K562 (cell line): ENCODE results near the gene TMEM214. TPM values are rescaled to one million over a fixed set of nuclear protein-coding genes. Genes with fewer than 3 reads are reported as not detected.

Experiments used
- ATF7 ChIP-seq: fragments of 450-650 bp; IDR thresholded peaks from 2 replicates; pipeline ENCODE4 v1.7.1; 2014; ENCODE audit warnings: mild to moderate bottlenecking, moderate library complexity
- CBX3 ChIP-seq, 2 experiments: IDR thresholded peaks; 1 replicate in 1 of 2; 2 replicates in 1 of 2; pipeline ENCODE4 v1.6.1; 2012; ENCODE audit warnings: inconsistent platforms in 2 of 2, low read length in 2 of 2, borderline replicate concordance in 1 of 2, control low read depth in 1 of 2
- CC2D1A ChIP-seq: fragments of 450-650 bp; IDR thresholded peaks from 2 replicates; pipeline ENCODE4 v1.6.1; 2017; ENCODE audit warnings: mild to moderate bottlenecking
- CHD4 ChIP-seq: fragments of 200-600 bp; sonication (generic); IDR thresholded peaks from 3 replicates; pipeline ENCODE4 v1.6.1; 2012; ENCODE audit warnings: low read depth, mild to moderate bottlenecking, mixed read lengths, low read length, inconsistent platforms; ENCODE audit not compliant: insufficient read depth, insufficient replicate concordance, poor library complexity, severe bottlenecking
- ESRRA ChIP-seq: fragments of 450-650 bp; IDR thresholded peaks from 2 replicates; pipeline ENCODE4 v1.6.1; 2014; ENCODE audit warnings: low read depth, mild to moderate bottlenecking, moderate library complexity, borderline replicate concordance
- FOXA1 ChIP-seq: fragments of 450-650 bp; IDR thresholded peaks from 2 replicates; pipeline ENCODE4 v1.6.1; 2016; ENCODE audit warnings: mild to moderate bottlenecking, borderline replicate concordance
- GABPB1 ChIP-seq: sonication (generic); formaldehyde crosslinking; IDR thresholded peaks from 2 replicates; pipeline ENCODE4 v1.8.0; 2022; ENCODE audit warnings: mild to moderate bottlenecking, missing genetic modification reagents
- PHF8 ChIP-seq: fragments of 200-600 bp; sonication (generic); IDR thresholded peaks from 2 replicates; pipeline ENCODE4 v1.6.1; 2012; ENCODE audit warnings: mixed run types, mild to moderate bottlenecking, inconsistent platforms, low read length, moderate library complexity, borderline replicate concordance
- POLR2A ChIP-seq: fragments of 450-650 bp; conservative IDR thresholded peaks from 2 replicates; pipeline ENCODE4 v1.6.1; 2016
- POLR3A ChIP-seq: IDR thresholded peaks from 2 replicates; pipeline ENCODE4 v1.6.1; 2011; ENCODE audit warnings: borderline replicate concordance, mild to moderate bottlenecking, moderate library complexity; ENCODE audit not compliant: insufficient read length, insufficient read depth; ENCODE audit errors: extremely low read depth
- ZBTB7A ChIP-seq: IDR thresholded peaks from 2 replicates; pipeline ENCODE4 v1.6.1; 2011; ENCODE audit warnings: low read depth, mild to moderate bottlenecking, low read length, moderate library complexity, borderline replicate concordance; ENCODE audit not compliant: control insufficient read depth
- ZNF239 ChIP-seq: fragments of 250-450 bp; sonication (Bioruptor Pico); IDR thresholded peaks from 2 replicates; pipeline ENCODE4 v1.4.0; 2020; ENCODE audit warnings: mild to moderate bottlenecking
- polyA plus RNA-seq, 8 experiments: library from polyadenylated mRNA; depleted of rRNA in 4 of 8; stranded (reverse) in 5 of 8; unstranded in 3 of 8; fragments of >200 nt; fragmentation: Nextera tagmentation in 2 of 8; fragmentation: Illumina TruSeq in 1 of 8; extraction: Ambion mirVana in 2 of 8; extraction: Trizol in 1 of 8; gene quantifications; 2 replicates each; pipeline versions ENCODE4 v1.2.1 to v1.2.3, GENCODE V29; 2011 to 2014; ENCODE audit warnings: inconsistent platforms in 1 of 8, missing spikeins in 1 of 8
- total RNA-seq, 7 experiments: library from RNA; depleted of rRNA in 6 of 7; stranded (reverse); fragments of >200 nt in 6 of 7; fragmentation: Illumina TruSeq in 2 of 7; extraction: Trizol in 2 of 7; gene quantifications; 2 replicates each; pipeline versions ENCODE4 v1.2.1 to v1.2.3, GENCODE V29; 2011 to 2021; ENCODE audit warnings: low replicate concordance in 1 of 7
- TF ChIP-seq, protein P1 (sequence below), 3 experiments: fragments of 200-800 bp in 1 of 3; fragments of 250-450 bp in 1 of 3; fragments of 450-650 bp in 1 of 3; sonication (Bioruptor Pico) in 1 of 3; sonication (Bioruptor generic) in 1 of 3; formaldehyde crosslinking in 1 of 3; IDR thresholded peaks; 2 replicates each; pipeline versions ENCODE4 v1.6.1 to v1.8.0; 2016 to 2022; ENCODE audit warnings: mild to moderate bottlenecking in 2 of 3, missing genetic modification characterization in 2 of 3, missing compliant biosample characterization in 1 of 3, moderate library complexity in 1 of 3
- TF ChIP-seq, protein P2 (sequence below): fragments of 200-800 bp; sonication (Bioruptor generic); IDR thresholded peaks from 2 replicates; pipeline ENCODE4 v1.6.1; 2016; ENCODE audit warnings: missing genetic modification characterization, missing compliant biosample characterization
- TF ChIP-seq, protein P3 (sequence below): fragments of 250-450 bp; sonication (Bioruptor Pico); IDR thresholded peaks from 2 replicates; pipeline ENCODE4 v1.9.0; 2021; ENCODE audit warnings: mild to moderate bottlenecking, inconsistent platforms

Gene TMEM214
- total and polyA plus RNA-seq, 9 of the 15 experiments (the other 6 are each of a cell fraction or from before 2014, with no cell fraction given), result 11.4 to 81.4 (median 44.1) TPM

DNA sequence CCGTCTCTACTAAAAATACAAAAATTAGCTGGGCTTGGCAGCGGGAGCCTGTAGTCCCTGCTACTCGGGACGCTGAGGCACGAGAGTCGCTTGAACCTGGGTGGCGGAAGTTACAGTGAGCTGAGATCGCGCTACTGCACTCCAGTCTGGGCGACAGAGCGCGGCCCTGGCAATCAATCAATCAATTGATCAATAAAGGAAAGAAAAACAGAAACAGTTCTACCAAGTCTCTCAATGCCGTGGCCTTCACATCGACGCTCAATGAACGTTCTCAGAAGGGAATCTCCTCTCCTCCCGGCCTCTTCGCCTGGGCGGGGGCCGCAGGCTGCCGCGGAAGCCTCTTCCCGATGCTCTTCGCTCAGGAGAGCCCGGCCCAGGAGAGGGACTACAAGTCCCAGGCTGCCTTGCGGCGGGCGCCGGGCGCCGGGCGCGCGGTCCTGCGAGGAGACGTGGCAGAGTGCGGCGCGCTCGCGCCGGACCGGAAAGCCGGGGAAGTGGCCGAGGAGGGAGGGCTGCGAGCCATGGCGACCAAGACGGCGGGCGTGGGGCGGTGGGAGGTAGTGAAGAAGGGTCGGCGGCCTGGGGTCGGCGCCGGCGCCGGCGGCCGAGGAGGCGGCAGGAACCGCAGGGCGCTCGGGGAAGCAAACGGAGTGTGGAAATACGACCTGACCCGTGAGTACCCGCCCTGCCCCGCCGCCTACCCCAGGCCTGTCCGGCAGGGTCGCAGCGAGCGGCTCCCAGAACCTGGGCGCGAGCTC lies at the start of gene TMEM214 (continued):
- TF ChIP-seq ZBTB7A, result peak; percentile 71; the same call in 1 of the 2 replicates
- no peak for TF ChIP-seq CHD4
- TF ChIP-seq, protein P1, sequence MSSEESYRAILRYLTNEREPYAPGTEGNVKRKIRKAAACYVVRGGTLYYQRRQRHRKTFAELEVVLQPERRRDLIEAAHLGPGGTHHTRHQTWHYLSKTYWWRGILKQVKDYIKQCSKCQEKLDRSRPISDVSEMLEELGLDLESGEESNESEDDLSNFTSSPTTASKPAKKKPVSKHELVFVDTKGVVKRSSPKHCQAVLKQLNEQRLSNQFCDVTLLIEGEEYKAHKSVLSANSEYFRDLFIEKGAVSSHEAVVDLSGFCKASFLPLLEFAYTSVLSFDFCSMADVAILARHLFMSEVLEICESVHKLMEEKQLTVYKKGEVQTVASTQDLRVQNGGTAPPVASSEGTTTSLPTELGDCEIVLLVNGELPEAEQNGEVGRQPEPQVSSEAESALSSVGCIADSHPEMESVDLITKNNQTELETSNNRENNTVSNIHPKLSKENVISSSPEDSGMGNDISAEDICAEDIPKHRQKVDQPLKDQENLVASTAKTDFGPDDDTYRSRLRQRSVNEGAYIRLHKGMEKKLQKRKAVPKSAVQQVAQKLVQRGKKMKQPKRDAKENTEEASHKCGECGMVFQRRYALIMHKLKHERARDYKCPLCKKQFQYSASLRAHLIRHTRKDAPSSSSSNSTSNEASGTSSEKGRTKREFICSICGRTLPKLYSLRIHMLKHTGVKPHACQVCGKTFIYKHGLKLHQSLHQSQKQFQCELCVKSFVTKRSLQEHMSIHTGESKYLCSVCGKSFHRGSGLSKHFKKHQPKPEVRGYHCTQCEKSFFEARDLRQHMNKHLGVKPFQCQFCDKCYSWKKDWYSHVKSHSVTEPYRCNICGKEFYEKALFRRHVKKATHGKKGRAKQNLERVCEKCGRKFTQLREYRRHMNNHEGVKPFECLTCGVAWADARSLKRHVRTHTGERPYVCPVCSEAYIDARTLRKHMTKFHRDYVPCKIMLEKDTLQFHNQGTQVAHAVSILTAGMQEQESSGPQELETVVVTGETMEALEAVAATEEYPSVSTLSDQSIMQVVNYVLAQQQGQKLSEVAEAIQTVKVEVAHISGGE (CRISPR knock-in tag; IDR thresholded peaks at IDR 0.05), result peak in 1 of 3 experiments; percentile 55; a peak in 1 of 6 replicates
- 0 out of 2 replicates have a peak, but pooled peaks have one; percentile 52 for TF ChIP-seq GABPB1 (CRISPR knock-in tag)
- peak; percentile 61 for TF ChIP-seq ATF7
- TF ChIP-seq POLR2A, result peak; percentile 84
- TF ChIP-seq ESRRA, result peak; percentile 35; the same call in 1 of the 2 replicates
- TF ChIP-seq POLR3A, result no peak
- TF ChIP-seq PHF8, result peak; percentile 89; the same call in 1 of the 2 replicates
- TF ChIP-seq ZNF239 (CRISPR knock-in tag), result peak; percentile 6; the same call in 1 of the 2 replicates
- no peak for TF ChIP-seq CBX3 (IDR thresholded peaks at IDR 0.05; ENCODE audit: borderline replicate concordance in 1 of 2, low read length in 2 of 2)
- no peak for TF ChIP-seq CC2D1A
- TF ChIP-seq, protein P2, sequence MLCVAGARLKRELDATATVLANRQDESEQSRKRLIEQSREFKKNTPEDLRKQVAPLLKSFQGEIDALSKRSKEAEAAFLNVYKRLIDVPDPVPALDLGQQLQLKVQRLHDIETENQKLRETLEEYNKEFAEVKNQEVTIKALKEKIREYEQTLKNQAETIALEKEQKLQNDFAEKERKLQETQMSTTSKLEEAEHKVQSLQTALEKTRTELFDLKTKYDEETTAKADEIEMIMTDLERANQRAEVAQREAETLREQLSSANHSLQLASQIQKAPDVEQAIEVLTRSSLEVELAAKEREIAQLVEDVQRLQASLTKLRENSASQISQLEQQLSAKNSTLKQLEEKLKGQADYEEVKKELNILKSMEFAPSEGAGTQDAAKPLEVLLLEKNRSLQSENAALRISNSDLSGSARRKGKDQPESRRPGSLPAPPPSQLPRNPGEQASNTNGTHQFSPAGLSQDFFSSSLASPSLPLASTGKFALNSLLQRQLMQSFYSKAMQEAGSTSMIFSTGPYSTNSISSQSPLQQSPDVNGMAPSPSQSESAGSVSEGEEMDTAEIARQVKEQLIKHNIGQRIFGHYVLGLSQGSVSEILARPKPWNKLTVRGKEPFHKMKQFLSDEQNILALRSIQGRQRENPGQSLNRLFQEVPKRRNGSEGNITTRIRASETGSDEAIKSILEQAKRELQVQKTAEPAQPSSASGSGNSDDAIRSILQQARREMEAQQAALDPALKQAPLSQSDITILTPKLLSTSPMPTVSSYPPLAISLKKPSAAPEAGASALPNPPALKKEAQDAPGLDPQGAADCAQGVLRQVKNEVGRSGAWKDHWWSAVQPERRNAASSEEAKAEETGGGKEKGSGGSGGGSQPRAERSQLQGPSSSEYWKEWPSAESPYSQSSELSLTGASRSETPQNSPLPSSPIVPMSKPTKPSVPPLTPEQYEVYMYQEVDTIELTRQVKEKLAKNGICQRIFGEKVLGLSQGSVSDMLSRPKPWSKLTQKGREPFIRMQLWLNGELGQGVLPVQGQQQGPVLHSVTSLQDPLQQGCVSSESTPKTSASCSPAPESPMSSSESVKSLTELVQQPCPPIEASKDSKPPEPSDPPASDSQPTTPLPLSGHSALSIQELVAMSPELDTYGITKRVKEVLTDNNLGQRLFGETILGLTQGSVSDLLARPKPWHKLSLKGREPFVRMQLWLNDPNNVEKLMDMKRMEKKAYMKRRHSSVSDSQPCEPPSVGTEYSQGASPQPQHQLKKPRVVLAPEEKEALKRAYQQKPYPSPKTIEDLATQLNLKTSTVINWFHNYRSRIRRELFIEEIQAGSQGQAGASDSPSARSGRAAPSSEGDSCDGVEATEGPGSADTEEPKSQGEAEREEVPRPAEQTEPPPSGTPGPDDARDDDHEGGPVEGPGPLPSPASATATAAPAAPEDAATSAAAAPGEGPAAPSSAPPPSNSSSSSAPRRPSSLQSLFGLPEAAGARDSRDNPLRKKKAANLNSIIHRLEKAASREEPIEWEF (CRISPR knock-in tag), result peak; percentile 97
- TF ChIP-seq FOXA1, result no peak
- TF ChIP-seq, protein P3, sequence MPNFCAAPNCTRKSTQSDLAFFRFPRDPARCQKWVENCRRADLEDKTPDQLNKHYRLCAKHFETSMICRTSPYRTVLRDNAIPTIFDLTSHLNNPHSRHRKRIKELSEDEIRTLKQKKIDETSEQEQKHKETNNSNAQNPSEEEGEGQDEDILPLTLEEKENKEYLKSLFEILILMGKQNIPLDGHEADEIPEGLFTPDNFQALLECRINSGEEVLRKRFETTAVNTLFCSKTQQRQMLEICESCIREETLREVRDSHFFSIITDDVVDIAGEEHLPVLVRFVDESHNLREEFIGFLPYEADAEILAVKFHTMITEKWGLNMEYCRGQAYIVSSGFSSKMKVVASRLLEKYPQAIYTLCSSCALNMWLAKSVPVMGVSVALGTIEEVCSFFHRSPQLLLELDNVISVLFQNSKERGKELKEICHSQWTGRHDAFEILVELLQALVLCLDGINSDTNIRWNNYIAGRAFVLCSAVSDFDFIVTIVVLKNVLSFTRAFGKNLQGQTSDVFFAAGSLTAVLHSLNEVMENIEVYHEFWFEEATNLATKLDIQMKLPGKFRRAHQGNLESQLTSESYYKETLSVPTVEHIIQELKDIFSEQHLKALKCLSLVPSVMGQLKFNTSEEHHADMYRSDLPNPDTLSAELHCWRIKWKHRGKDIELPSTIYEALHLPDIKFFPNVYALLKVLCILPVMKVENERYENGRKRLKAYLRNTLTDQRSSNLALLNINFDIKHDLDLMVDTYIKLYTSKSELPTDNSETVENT, result no peak
